ENCODE results near the gene EFR3B.

GRCh38 chr2:25112113-25112512, 70.2 kb downstream of the EFR3B start:
- no peak for TF ChIP-seq CTCF (IDR thresholded peaks at IDR 0.05; ENCODE audit: low read depth, low read length, poor library complexity, severe bottlenecking)
- TF ChIP-seq EZH2phosphoT487 (IDR thresholded peaks at IDR 0.05; ENCODE audit: borderline replicate concordance, low read length), result no peak
